ENCODE data around the gene NGEF. TPM values are rescaled to one million over a fixed set of nuclear protein-coding genes. Genes with fewer than 3 reads are reported as not detected.
A peak's percentile ranks its signal among the peaks of the same experiment; 100 is the strongest.

Gene NGEF
- total and polyA plus RNA-seq, 2 donors (not counting 1 experiment from before 2014, with no cell fraction given) = under 0.01 to 0.24 TPM

- Histone ChIP-seq H4K20me1 (ENCODE audit: control insufficient read depth, extremely low read depth, insufficient read depth, low read length) (no peaks in the 10 kb centered on the region), H3K9me3 (ENCODE audit: control insufficient read depth, insufficient read depth, low read depth, low read length) (no peaks in the 10 kb centered on the region), H2AFZ (ENCODE audit: low read length) (no peak overlapping the region), H3K27me3 (ENCODE audit: control insufficient read depth, insufficient read depth, low read length) (peaks cover 13% of the 10 kb centered on the region), H3K79me2 (ENCODE audit: control insufficient read depth, insufficient read depth, low read length) (no peaks in the 10 kb centered on the region), H3K9ac (ENCODE audit: insufficient read depth, low read length) (no peak overlapping the region), H3K4me1 (ENCODE audit: control insufficient read depth, extremely low read depth, insufficient read depth, low read length) (no peaks in the 10 kb centered on the region), H3K4me3 (replicated peaks in 1 of 4; ENCODE audit: control extremely low read depth in 1 of 4, insufficient read depth in 1 of 4, low read depth in 3 of 4, low read length in 4 of 4) (no peak overlapping the region), H3K4me2 (ENCODE audit: extremely low read depth, insufficient read depth, low read length) (peak overlapping the region; percentile 35), H3K27ac (ENCODE audit: insufficient read depth, low read length) (no peak overlapping the region), H3K36me3 (ENCODE audit: control insufficient read depth, insufficient read depth, low read length) (no peaks in the 10 kb centered on the region)
- TF ChIP-seq, protein P1, sequence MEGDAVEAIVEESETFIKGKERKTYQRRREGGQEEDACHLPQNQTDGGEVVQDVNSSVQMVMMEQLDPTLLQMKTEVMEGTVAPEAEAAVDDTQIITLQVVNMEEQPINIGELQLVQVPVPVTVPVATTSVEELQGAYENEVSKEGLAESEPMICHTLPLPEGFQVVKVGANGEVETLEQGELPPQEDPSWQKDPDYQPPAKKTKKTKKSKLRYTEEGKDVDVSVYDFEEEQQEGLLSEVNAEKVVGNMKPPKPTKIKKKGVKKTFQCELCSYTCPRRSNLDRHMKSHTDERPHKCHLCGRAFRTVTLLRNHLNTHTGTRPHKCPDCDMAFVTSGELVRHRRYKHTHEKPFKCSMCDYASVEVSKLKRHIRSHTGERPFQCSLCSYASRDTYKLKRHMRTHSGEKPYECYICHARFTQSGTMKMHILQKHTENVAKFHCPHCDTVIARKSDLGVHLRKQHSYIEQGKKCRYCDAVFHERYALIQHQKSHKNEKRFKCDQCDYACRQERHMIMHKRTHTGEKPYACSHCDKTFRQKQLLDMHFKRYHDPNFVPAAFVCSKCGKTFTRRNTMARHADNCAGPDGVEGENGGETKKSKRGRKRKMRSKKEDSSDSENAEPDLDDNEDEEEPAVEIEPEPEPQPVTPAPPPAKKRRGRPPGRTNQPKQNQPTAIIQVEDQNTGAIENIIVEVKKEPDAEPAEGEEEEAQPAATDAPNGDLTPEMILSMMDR (conservative IDR thresholded peaks at IDR 0.05 in 1 of 2, IDR thresholded peaks at IDR 0.05 in 1 of 2; ENCODE audit: low read depth in 1 of 2, low read length in 2 of 2) = no peak
- no peak for TF ChIP-seq EZH2 (IDR thresholded peaks at IDR 0.05; ENCODE audit: low read length, missing control alignments)
- DNase-seq (ENCODE audit: low read depth in 2 of 2) = no peak
These were observed 87.3 kb downstream of the NGEF start for GRCh38 chr2:232925821-232926156.

GRCh38 chr2:232925153-232925820 is 87.8 kb downstream of the NGEF start:
- H3K4me2 ChIP-seq (ENCODE audit: extremely low read depth, insufficient read depth, low read length) = no peak overlapping the region
- H3K27ac ChIP-seq (ENCODE audit: insufficient read depth, low read length) = no peak overlapping the region
- no peak overlapping the region for H2AFZ ChIP-seq (ENCODE audit: low read length)
- no peak overlapping the region for H3K9ac ChIP-seq (ENCODE audit: insufficient read depth, low read length)
- H3K9me3 ChIP-seq (ENCODE audit: control insufficient read depth, insufficient read depth, low read depth, low read length) = no peaks in the 10 kb centered on the region
- H3K4me1 ChIP-seq (ENCODE audit: control insufficient read depth, extremely low read depth, insufficient read depth, low read length) = no peaks in the 10 kb centered on the region
- no peaks in the 10 kb centered on the region for H3K36me3 ChIP-seq (ENCODE audit: control insufficient read depth, insufficient read depth, low read length)
- H4K20me1 ChIP-seq (ENCODE audit: control insufficient read depth, extremely low read depth, insufficient read depth, low read length) = no peaks in the 10 kb centered on the region
- H3K79me2 ChIP-seq (ENCODE audit: control insufficient read depth, insufficient read depth, low read length) = no peaks in the 10 kb centered on the region
- no peak for DNase-seq (ENCODE audit: low read depth in 2 of 2)
- no peak overlapping the region for H3K4me3 ChIP-seq (replicated peaks in 1 of 4; ENCODE audit: control extremely low read depth in 1 of 4, insufficient read depth in 1 of 4, low read depth in 3 of 4, low read length in 4 of 4)
- no peak for TF ChIP-seq EZH2 (IDR thresholded peaks at IDR 0.05; ENCODE audit: low read length, missing control alignments)
- TF ChIP-seq, protein P1 (conservative IDR thresholded peaks at IDR 0.05 in 1 of 2, IDR thresholded peaks at IDR 0.05 in 1 of 2; ENCODE audit: low read depth in 1 of 2, low read length in 2 of 2) = no peak
- H3K27me3 ChIP-seq (ENCODE audit: control insufficient read depth, insufficient read depth, low read length) = peaks cover 13% of the 10 kb centered on the region

DNA sequence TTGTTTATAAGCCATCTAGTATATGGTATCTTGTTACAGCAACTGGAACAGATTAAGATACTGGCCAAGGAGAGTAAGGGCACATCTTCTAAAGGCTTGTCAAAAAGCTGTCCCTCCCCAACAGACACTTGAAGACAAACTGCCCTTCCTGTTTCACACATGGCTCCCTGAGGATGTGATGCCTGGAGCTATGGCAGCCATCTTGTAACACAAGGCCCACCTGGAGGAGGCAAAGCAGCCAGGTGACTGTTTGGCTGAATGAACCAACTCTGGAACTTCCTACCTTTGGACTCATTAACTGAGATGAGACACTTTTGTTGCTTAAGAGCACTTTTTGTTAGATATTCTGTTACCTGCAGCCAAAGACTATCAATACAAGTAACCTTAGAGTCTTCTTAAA is 88.6 kb downstream of the NGEF start:
- no peak overlapping the region for H3K4me3 ChIP-seq (replicated peaks in 1 of 4; ENCODE audit: control extremely low read depth in 1 of 4, insufficient read depth in 1 of 4, low read depth in 3 of 4, low read length in 4 of 4)
- H3K27me3 ChIP-seq (ENCODE audit: control insufficient read depth, insufficient read depth, low read length) = peaks cover 10% of the 10 kb centered on the region
- H3K4me1 ChIP-seq (ENCODE audit: control insufficient read depth, extremely low read depth, insufficient read depth, low read length) = no peaks in the 10 kb centered on the region
- no peak for TF ChIP-seq EZH2 (IDR thresholded peaks at IDR 0.05; ENCODE audit: low read length, missing control alignments)
- TF ChIP-seq, protein P1 (conservative IDR thresholded peaks at IDR 0.05 in 1 of 2, IDR thresholded peaks at IDR 0.05 in 1 of 2; ENCODE audit: low read depth in 1 of 2, low read length in 2 of 2) = no peak
- no peak overlapping the region for H3K9ac ChIP-seq (ENCODE audit: insufficient read depth, low read length)
- H3K4me2 ChIP-seq (ENCODE audit: extremely low read depth, insufficient read depth, low read length) = no peak overlapping the region
- no peak overlapping the region for H2AFZ ChIP-seq (ENCODE audit: low read length)
- no peak overlapping the region for H3K27ac ChIP-seq (ENCODE audit: insufficient read depth, low read length)
- H3K79me2 ChIP-seq (ENCODE audit: control insufficient read depth, insufficient read depth, low read length) = no peaks in the 10 kb centered on the region
- DNase-seq (ENCODE audit: low read depth in 2 of 2) = no peak
- no peaks in the 10 kb centered on the region for H4K20me1 ChIP-seq (ENCODE audit: control insufficient read depth, extremely low read depth, insufficient read depth, low read length)
- no peaks in the 10 kb centered on the region for H3K9me3 ChIP-seq (ENCODE audit: control insufficient read depth, insufficient read depth, low read depth, low read length)
- H3K36me3 ChIP-seq (ENCODE audit: control insufficient read depth, insufficient read depth, low read length) = no peaks in the 10 kb centered on the region

All from fibroblast of lung (primary cell).